ENCODE measurements around the gene ASB15. TPM values are rescaled to one million over a fixed set of nuclear protein-coding genes. Genes with fewer than 3 reads are reported as not detected.

ASB15 gene
- total RNA-seq, 2 experiments from 2014 or later = not detected

DNA sequence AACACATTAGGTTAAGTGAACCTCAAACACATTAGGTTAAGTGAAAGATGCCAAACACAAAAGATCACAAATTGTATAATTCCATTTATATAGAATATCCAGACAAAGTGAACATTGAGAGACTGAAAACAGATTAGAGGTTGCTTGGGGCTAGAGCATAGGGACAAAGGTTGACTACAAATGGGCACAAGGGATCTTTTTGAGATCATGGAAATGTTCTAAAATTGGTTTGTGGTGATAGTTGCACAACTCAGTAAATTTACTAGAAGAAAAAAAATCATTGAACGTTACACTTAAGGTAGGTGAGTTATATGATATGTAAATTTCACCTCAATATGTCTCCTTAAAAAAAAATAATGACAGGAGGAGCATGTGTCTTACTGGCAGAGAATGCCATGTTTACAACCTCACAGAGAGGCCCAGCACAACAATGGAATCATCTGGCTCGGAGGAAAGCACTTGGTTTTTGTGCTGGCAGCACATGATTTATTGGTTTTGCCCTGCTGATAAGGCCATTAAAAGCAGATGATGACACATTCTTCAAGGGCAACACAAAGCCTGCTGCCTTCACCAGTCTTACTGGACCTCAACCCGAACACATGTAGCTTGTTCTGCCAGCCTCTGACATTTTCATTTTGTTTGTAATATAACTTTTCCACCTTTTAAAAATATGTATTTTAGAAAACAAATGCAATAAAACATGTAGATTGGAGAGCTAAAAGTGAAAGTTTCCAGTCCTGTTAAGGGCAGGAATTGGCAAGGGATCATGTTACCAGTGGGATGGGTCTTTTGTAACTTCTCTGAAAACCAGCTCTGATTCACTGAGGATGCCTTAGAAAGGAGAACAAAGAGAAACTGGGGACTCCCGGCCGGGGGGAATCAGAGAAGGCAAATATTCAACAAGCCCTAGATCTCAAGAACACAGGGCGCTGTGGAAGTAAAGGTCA lies 42.1 kb downstream of the ASB15 start:
- CTCF ChIA-PET = no interaction called here

DNA sequence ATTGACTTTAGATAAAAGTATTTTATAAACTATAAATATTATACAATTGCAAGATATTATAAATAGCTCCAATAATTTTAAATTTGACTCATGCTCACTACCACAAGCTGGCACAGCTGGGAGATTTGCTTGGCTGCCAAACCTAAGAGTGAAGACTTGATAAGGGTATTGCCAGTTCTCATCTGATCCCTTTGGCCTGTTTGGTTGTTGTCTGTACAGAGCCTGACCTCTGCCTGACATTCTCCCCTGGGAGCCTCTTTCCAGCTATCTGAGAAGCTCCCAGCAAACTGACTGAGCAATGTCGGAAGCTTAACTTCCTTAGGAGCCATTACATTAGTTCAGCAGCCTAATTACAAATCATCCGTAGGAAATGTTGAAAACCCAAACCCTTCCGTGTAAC lies 43.9 kb downstream of the ASB15 start:
- intact Hi-C loops (cut with micrococcal nuclease) = no loop called here
- Mint-ChIP-seq H3K27ac (no peak overlapping the region), H3K9me3 (no peaks in the 10 kb centered on the region), H3K4me3 (no peak overlapping the region), H3K36me3 (ENCODE audit: low read depth) (no peaks in the 10 kb centered on the region), H3K4me1 (ENCODE audit: low read depth) (no peaks in the 10 kb centered on the region), H3K27me3 (ENCODE audit: low read depth) (peaks cover 3% of the 10 kb centered on the region)
- CTCF ChIA-PET = interaction anchor here (0.6 kb wide), 2 partner anchors 63 to 974 kb away, joined by 3 to 4 read pairs; no protein-coding TSS in a partner anchor
- no peak for DNase-seq

More for the DNA sequence above, 42.1 kb downstream of the ASB15 start:
- Mint-ChIP-seq H3K4me3 (no peak overlapping the region), H3K36me3 (ENCODE audit: low read depth) (no peaks in the 10 kb centered on the region), H3K9me3 (no peaks in the 10 kb centered on the region), H3K4me1 (ENCODE audit: low read depth) (no peaks in the 10 kb centered on the region), H3K27me3 (ENCODE audit: low read depth) (peaks cover 3% of the 10 kb centered on the region), H3K27ac (no peak overlapping the region)
- no peak for DNase-seq
- intact Hi-C loops (cut with micrococcal nuclease) = no loop called here

DNA sequence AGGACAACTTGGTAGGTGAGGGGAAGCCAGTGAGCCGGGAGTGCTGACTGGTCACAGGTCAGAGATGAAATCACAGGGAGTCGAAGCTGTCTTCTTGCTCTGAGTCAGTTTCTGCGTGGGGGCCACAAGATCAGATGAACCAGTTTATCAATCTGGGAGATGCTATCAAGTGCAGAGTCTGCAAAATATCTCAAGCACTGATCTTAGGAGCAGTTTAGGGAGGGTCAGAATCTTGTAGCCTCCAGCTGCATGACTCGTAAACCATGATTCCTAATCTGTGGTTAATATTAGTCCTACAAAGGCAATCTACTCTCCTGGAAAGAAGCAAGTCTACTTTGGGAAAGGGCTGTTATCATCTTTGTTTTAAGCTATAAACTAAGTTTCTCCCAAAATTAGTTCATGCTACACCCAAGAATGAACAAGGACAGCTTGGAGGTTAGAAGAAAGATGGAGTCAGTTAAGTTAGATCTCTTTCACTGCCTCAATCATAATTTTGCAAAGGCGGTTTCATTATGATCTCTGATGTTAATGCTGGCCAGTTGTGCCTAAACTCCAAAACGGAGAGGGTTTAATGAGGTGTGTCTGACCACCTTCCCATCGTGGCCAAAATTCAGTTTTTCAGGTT lies 45.6 kb downstream of the ASB15 start:
- Mint-ChIP-seq H3K27me3 (ENCODE audit: low read depth) (peaks cover 2% of the 10 kb centered on the region), H3K4me3 (no peak overlapping the region), H3K27ac (no peak overlapping the region), H3K4me1 (ENCODE audit: low read depth) (no peaks in the 10 kb centered on the region), H3K36me3 (ENCODE audit: low read depth) (no peaks in the 10 kb centered on the region), H3K9me3 (no peaks in the 10 kb centered on the region)
- no peak for DNase-seq
- CTCF ChIA-PET = no interaction called here
- intact Hi-C loops (cut with micrococcal nuclease) = no loop called here

DNA sequence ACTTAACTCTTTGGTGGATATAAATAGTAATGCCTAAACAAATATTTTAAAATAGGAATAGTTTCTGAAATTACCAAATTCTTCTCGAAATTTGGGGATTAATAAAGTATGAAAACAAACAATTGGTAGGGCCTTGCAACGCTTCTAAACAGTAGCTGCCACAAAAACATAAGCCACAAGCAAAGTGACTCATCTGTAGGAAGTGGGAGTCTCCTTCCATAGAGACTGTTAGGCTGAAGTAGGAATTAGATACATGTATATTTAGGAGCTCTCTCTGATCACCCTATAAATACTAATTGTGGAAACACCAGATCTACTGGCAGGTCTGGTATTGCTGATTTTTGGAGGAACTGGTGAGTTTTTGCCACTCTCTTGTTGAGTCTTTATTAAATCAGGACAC lies 48.3 kb downstream of the ASB15 start:
- no peaks in the 10 kb centered on the region for H3K9me3 Mint-ChIP-seq
- H3K4me3 Mint-ChIP-seq = no peak overlapping the region
- H3K4me1 Mint-ChIP-seq (ENCODE audit: low read depth) = no peaks in the 10 kb centered on the region
- CTCF ChIA-PET = interaction anchor here (1.2 kb wide), 1 partner anchor 215 kb away, joined by 3 read pairs; no protein-coding TSS in a partner anchor
- no peaks in the 10 kb centered on the region for H3K36me3 Mint-ChIP-seq (ENCODE audit: low read depth)
- DNase-seq = no peak
- H3K27ac Mint-ChIP-seq = no peak overlapping the region
- intact Hi-C loops (cut with micrococcal nuclease) = no loop called here
- peaks cover 4% of the 10 kb centered on the region for H3K27me3 Mint-ChIP-seq (ENCODE audit: low read depth)

DNA sequence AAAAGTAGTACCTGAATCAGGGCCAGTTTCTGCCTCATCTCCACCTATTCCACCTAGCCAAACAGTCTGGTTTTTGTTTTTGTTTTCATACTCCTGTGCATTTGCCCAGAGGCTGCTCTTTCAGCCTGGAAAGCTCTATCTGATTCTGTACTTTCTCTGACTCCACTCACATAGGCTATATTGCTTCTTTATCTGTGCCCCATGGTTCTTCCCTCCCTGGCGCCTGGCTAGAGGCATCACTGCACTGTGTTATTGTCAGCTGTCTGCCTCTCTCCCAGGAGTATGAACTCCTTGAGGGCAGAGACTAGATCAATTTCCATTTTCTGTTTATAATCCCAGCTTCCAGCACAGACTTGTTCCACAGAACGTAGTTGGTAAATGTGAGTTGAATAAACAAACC lies 49.0 kb downstream of the ASB15 start:
- DNase-seq = no peak
- H3K4me3 Mint-ChIP-seq = no peak overlapping the region
- no peak overlapping the region for H3K27ac Mint-ChIP-seq
- peaks cover 4% of the 10 kb centered on the region for H3K27me3 Mint-ChIP-seq (ENCODE audit: low read depth)
- intact Hi-C loops (cut with micrococcal nuclease) = no loop called here
- H3K9me3 Mint-ChIP-seq = no peaks in the 10 kb centered on the region
- no peaks in the 10 kb centered on the region for H3K4me1 Mint-ChIP-seq (ENCODE audit: low read depth)
- no peaks in the 10 kb centered on the region for H3K36me3 Mint-ChIP-seq (ENCODE audit: low read depth)
- CTCF ChIA-PET = no interaction called here

DNA sequence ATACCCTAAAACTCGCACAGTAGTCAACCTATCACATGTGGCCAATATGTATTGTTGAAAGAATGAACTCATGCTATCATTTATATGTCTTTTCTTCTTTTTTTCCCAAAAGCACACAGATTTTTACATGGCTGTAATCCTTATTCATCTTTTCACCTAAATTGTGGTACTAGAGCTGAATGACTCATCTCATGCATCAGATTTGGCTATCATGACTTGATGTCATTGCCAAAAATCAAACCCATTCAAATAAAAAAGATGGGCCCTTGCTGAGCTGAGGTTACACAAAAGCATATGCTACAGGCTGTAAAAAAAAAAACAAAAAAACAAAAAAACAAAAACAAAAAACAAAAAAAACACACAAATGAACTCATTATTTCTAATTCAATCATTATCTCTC lies 50.8 kb downstream of the ASB15 start:
- no peaks in the 10 kb centered on the region for H3K9me3 Mint-ChIP-seq
- peaks cover 4% of the 10 kb centered on the region for H3K27me3 Mint-ChIP-seq (ENCODE audit: low read depth)
- intact Hi-C loops (cut with micrococcal nuclease) = no loop called here
- no peaks in the 10 kb centered on the region for H3K36me3 Mint-ChIP-seq (ENCODE audit: low read depth)
- H3K27ac Mint-ChIP-seq = no peak overlapping the region
- H3K4me1 Mint-ChIP-seq (ENCODE audit: low read depth) = no peaks in the 10 kb centered on the region
- CTCF ChIA-PET = interaction anchor here (0.8 kb wide), 1 partner anchor 28 kb away, joined by 3 read pairs; no protein-coding TSS in a partner anchor
- H3K4me3 Mint-ChIP-seq = no peak overlapping the region
- DNase-seq = no peak

DNA sequence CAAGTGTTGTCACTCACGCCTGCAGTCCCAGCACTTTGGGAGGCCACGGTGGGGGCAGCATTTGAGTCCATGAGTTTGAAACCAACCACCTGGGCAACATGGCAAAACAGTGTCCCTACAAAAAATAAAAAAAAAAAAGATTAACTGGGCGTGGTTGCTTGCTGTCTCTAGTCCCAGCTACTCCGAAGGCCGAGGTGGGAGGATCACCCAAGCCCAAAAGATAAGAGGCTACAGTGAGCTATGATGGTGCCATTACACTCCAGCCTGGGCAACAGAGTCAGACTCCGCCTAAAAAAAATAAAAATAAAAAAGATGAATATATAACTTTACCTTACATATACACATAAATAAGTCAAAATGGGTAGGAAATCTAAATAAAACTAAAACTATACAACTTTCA lies 51.5 kb downstream of the ASB15 start:
- no peak overlapping the region for H3K4me3 Mint-ChIP-seq
- CTCF ChIA-PET = interaction anchor here (0.7 to 0.8 kb wide), 2 partner anchors 29 to 1609 kb away, joined by 3 read pairs; no protein-coding TSS in a partner anchor

DNA sequence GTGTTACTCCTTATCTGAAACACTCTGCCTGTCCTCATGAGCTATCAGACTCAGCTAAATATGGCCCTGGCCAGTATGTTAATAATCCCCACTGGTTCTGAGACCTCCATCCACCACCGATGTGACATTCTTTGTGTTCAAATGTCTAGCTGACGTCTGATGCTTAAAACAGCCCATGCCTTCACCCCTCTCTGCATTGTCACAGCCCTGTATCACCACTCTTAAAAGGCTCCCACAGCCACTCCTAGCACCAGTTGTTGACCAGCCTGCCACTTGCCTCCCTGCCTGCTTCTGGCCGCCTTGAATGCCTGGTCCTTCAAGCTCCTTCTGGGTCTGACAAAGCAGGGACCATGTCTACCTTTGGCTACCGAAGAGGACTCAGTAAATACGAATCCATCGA lies 54.0 kb downstream of the ASB15 start, which contains the start of gene LMOD2:
Gene LMOD2, plus strand, starts transcription at position 253 of the 400 bp plus-strand sequence. Its CDS starts 98 bp downstream, at position 351.
- Mint-ChIP-seq H3K4me3 (no peak within 1 kb of the TSS), H3K27ac (no peak within 1 kb of the TSS), H3K4me1 (ENCODE audit: low read depth) (no peaks in the 10 kb centered on the region), H3K36me3 (ENCODE audit: low read depth) (no peaks in the 10 kb centered on the region), H3K9me3 (no peaks in the 10 kb centered on the region), H3K27me3 (ENCODE audit: low read depth) (peaks cover 4% of the 10 kb centered on the region)
- intact Hi-C loops (cut with micrococcal nuclease) = no loop called here
- CTCF ChIA-PET = no interaction called here
- no peak for DNase-seq

More for the DNA sequence above, 51.5 kb downstream of the ASB15 start:
- Mint-ChIP-seq H3K27me3 (ENCODE audit: low read depth) (peaks cover 4% of the 10 kb centered on the region), H3K36me3 (ENCODE audit: low read depth) (no peaks in the 10 kb centered on the region), H3K4me1 (ENCODE audit: low read depth) (no peaks in the 10 kb centered on the region), H3K27ac (no peak overlapping the region), H3K9me3 (no peaks in the 10 kb centered on the region)
- DNase-seq = no peak
- intact Hi-C loops (cut with micrococcal nuclease) = no loop called here

DNA sequence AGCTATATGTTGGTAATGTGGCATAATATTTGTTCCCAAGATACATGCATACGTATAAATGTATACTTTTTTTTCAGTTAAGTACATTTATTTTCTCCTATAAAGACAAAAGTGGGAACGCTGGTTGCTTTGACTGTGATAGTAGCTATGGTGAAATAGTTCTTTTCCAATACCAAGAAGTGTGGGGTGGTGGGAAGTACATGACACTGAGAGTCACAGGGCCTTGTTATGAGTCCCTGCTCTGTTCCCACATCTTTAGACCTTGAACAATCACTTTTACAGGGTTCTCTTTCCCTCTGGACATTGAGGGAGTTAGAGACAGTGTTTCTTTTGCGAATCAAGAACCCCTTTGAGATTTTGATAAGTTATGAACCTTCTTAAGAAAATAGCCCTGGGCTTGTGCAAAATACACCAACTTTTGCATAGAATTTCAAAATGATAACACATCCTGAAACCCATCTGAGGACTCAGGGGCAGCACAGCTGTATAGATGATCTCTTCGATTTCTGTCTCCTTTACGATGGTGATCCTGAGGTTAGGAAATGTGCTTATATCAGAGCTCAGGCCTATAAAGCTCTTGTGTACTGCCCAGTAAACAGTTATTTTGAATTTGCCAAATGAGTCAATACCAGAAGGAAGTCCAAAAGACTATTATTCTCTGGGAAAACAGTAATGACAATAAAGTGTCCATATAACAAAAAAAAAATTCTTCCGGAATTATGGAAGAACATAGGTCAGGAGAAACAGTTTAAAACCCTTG lies 55.1 kb downstream of the ASB15 start:
- H3K27me3 Mint-ChIP-seq (ENCODE audit: low read depth) = peaks cover 4% of the 10 kb centered on the region
- no peak for DNase-seq
- no peaks in the 10 kb centered on the region for H3K9me3 Mint-ChIP-seq
- no peaks in the 10 kb centered on the region for H3K4me1 Mint-ChIP-seq (ENCODE audit: low read depth)
- H3K4me3 Mint-ChIP-seq = no peak overlapping the region
- no peak overlapping the region for H3K27ac Mint-ChIP-seq
- CTCF ChIA-PET = interaction anchor here (0.5 kb wide), 1 partner anchor 23 kb away, joined by 3 read pairs; no protein-coding TSS in a partner anchor
- no peaks in the 10 kb centered on the region for H3K36me3 Mint-ChIP-seq (ENCODE audit: low read depth)
- intact Hi-C loops (cut with micrococcal nuclease) = no loop called here

DNA sequence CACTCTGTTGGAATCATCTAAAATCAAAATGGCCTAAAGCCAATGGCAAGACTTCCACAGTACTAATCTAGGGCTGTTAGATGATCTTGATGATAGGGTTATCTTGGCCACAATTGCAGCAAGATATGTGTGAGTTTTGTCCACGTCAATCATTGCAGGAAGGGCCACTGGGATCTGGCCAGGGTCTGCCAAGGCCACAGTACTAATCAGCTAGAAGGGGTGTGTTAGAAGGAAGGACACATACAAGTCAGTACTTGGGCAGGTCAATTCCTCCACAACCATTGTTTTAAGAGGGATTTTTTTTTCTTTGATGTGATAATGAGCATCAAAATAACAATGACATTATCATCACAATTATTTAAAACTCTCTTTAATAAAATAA lies 55.7 kb downstream of the ASB15 start:
- Mint-ChIP-seq H3K27ac (no peak overlapping the region), H3K27me3 (ENCODE audit: low read depth) (peaks cover 3% of the 10 kb centered on the region), H3K9me3 (no peaks in the 10 kb centered on the region), H3K4me1 (ENCODE audit: low read depth) (no peaks in the 10 kb centered on the region), H3K36me3 (ENCODE audit: low read depth) (no peaks in the 10 kb centered on the region), H3K4me3 (no peak overlapping the region)
- intact Hi-C loops (cut with micrococcal nuclease) = no loop called here
- CTCF ChIA-PET = interaction anchor here (0.5 kb wide), 1 partner anchor 23 kb away, joined by 3 read pairs; no protein-coding TSS in a partner anchor
- no peak for DNase-seq

DNA sequence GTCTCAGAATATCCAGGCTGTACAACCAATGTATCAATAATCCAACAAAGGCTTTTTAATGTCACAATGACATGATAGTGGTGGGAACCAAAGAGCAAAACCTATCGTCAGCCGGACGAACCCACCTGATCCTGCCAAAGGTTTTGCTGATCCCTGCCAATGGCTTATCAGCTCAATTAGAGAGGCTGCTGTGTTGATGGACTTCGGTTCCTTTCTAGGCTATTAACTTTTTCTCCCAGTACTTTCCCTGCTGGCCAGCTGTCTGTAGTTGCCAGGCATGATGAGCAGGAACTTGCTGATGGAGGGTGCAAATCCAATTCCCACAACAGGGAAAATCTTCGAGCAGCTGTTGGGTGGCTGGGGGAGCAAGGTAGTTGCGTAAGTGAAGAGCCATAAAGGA lies 56.4 kb downstream of the ASB15 start:
- DNase-seq = no peak
- no peaks in the 10 kb centered on the region for H3K4me1 Mint-ChIP-seq (ENCODE audit: low read depth)
- CTCF ChIA-PET = no interaction called here
- intact Hi-C loops (cut with micrococcal nuclease) = no loop called here
- no peak overlapping the region for H3K27ac Mint-ChIP-seq
- no peaks in the 10 kb centered on the region for H3K9me3 Mint-ChIP-seq
- no peak overlapping the region for H3K4me3 Mint-ChIP-seq
- peaks cover 6% of the 10 kb centered on the region for H3K27me3 Mint-ChIP-seq (ENCODE audit: low read depth)
- H3K36me3 Mint-ChIP-seq (ENCODE audit: low read depth) = no peaks in the 10 kb centered on the region
